Endothelial cell (in vitro differentiated cells): ENCODE measurements around the gene MALAT1. TPM values are rescaled to one million over a fixed set of nuclear protein-coding genes. Genes with fewer than 3 reads are reported as not detected.

Source experiments
- DNase-seq: peaks from one replicate; pipeline ENCODE4 v3.0.0; 2021; ENCODE audit warnings: low spot score
- H3K27ac Mint-ChIP-seq: one replicate; pipeline ENCODE4 v1.8.0; 2021; ENCODE audit warnings: mixed read lengths, inconsistent platforms; ENCODE audit not compliant: unreplicated experiment
- H3K27me3 Mint-ChIP-seq: one replicate; pipeline ENCODE4 v1.8.0; 2021; ENCODE audit warnings: mild to moderate bottlenecking, moderate library complexity, mixed read lengths, inconsistent platforms; ENCODE audit not compliant: unreplicated experiment
- H3K36me3 Mint-ChIP-seq: one replicate; pipeline ENCODE4 v1.8.0; 2021; ENCODE audit warnings: mild to moderate bottlenecking, low read depth, mixed read lengths, inconsistent platforms; ENCODE audit not compliant: unreplicated experiment
- H3K4me1 Mint-ChIP-seq: one replicate; pipeline ENCODE4 v1.8.0; 2021; ENCODE audit warnings: mild to moderate bottlenecking, mixed read lengths, inconsistent platforms; ENCODE audit not compliant: unreplicated experiment
- H3K4me3 Mint-ChIP-seq: one replicate; pipeline ENCODE4 v1.8.0; 2021; ENCODE audit warnings: mild to moderate bottlenecking, mixed read lengths, inconsistent platforms; ENCODE audit not compliant: unreplicated experiment
- H3K9me3 Mint-ChIP-seq: one replicate; pipeline ENCODE4 v1.8.0; 2021; ENCODE audit warnings: mixed read lengths, inconsistent platforms; ENCODE audit not compliant: unreplicated experiment
- CTCF ChIP-seq: fragments of 200-600 bp; sonication (generic); IDR thresholded peaks from one replicate; pipeline ENCODE4 v1.5.0; 2021; ENCODE audit warnings: antibody characterized with exemption; ENCODE audit not compliant: unreplicated experiment
- total RNA-seq: library from RNA; stranded (reverse); fragmentation: NEBNext Ultra II Directional; extraction: Animal tissue kit (Norgen Biotek cat#: 25700); gene quantifications from one replicate; pipeline ENCODE4 v1.2.1, GENCODE V29; 2021; ENCODE audit not compliant: unreplicated experiment

The MALAT1 gene
- total RNA-seq, 1 donor from 2014 or later, result 4,747 TPM

- Mint-ChIP-seq H3K36me3 (peaks cover under 1% of the 10 kb centered on the region), H3K27me3 (peaks cover 25% of the 10 kb centered on the region), H3K4me1 (peaks cover 64% of the 10 kb centered on the region), H3K27ac (peak overlapping the region; percentile 74), H3K4me3 (peak overlapping the region; percentile 79), H3K9me3 (no peaks in the 10 kb centered on the region)
- TF ChIP-seq CTCF, result no peak
- no peak for DNase-seq
These were observed 7.0 kb upstream of the MALAT1 start for GRCh38 chr11:65491614-65492386.

GRCh38 chr11:65492387-65492636 lies 6.5 kb upstream of the MALAT1 start:
- Mint-ChIP-seq H3K27me3 (peaks cover 25% of the 10 kb centered on the region), H3K27ac (peak overlapping the region; percentile 74), H3K4me1 (peaks cover 67% of the 10 kb centered on the region), H3K36me3 (peaks cover 5% of the 10 kb centered on the region), H3K4me3 (peak overlapping the region; percentile 79), H3K9me3 (no peaks in the 10 kb centered on the region)
- TF ChIP-seq CTCF, result no peak
- no peak for DNase-seq

- TF ChIP-seq CTCF, result no peak
- no peak for DNase-seq
- Mint-ChIP-seq H3K27ac (peak overlapping the region; percentile 74), H3K27me3 (peaks cover 25% of the 10 kb centered on the region), H3K4me3 (peak overlapping the region; percentile 79), H3K4me1 (peaks cover 65% of the 10 kb centered on the region), H3K9me3 (no peaks in the 10 kb centered on the region), H3K36me3 (peaks cover 5% of the 10 kb centered on the region)
These were observed 6.0 kb upstream of the MALAT1 start for GRCh38 chr11:65492637-65493366.

- Mint-ChIP-seq H3K4me1 (peaks cover 63% of the 10 kb centered on the region), H3K9me3 (no peaks in the 10 kb centered on the region), H3K36me3 (peaks cover 5% of the 10 kb centered on the region), H3K4me3 (no peak overlapping the region), H3K27me3 (peaks cover 22% of the 10 kb centered on the region), H3K27ac (peak overlapping the region; percentile 42)
- no peak for DNase-seq
- no peak for TF ChIP-seq CTCF
These were observed 5.3 kb upstream of the MALAT1 start for GRCh38 chr11:65493367-65494176.
